OCI-LY3 (cell line): ENCODE measurements around the gene PLSCR1.

Experiments
- CTCF ChIP-seq: fragments of 200-600, 300-600 bp; sonication (generic); IDR thresholded peaks from 2 replicates; pipeline ENCODE4 v1.5.1; 2014; ENCODE audit warnings: antibody characterized with exemption, low read length, low read depth
- EZH2phosphoT487 ChIP-seq: fragments of 200-600 bp; shearing (Covaris generic); IDR thresholded peaks from 2 replicates; pipeline ENCODE4 v1.6.1; 2018; ENCODE audit warnings: antibody characterized with exemption, mixed run types, low read depth

GRCh38 chr3:146537603-146538002 lies 6.8 kb downstream of the PLSCR1 start:
- TF ChIP-seq CTCF (no peak), EZH2phosphoT487 (no peak)
